Dedifferentiated amniotic fluid mesenchymal stem cell (primary cell): ENCODE data around the gene TRAPPC8.
"Not testable (repeated sequence)": the region's sequence is repeated elsewhere in the genome, so short reads cannot be mapped to it uniquely, and the experiment has no call there.

Experiments
- DNase-seq: peaks from one replicate; pipeline ENCODE4 v3.0.0-alpha.2; 2016; ENCODE audit errors: extremely low spot score

Gene TRAPPC8

GRCh38 chr18:31942999-31943877 lies at the start of gene TRAPPC8:
TRAPPC8 (minus strand) TSS chr18:31943128; CDS start chr18:31942764, 364 bp downstream.
- peak; percentile 99 for DNase-seq

- no peak for DNase-seq
Observed at GRCh38 chr18:31990823-31991222, 47.9 kb upstream of the TRAPPC8 start.

DNA sequence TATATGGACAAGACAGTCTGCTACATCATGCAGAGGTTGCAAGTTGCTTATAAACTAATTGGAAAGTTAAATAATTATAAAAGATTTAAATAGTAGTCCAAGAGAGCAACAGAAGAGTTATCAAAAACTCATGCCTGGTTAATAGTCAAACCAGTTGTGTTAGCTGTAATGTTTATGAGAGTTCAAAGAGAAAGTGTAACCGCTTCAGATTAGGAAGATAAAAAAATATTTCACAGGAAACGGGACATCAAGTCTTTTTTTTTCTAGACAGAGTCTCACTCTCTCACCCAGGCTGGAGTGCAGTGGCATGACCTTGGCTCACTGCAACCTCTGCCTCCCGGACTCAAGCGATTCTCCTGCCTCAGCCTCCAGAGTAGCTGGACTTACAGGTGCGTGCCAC lies 41.0 kb upstream of the TRAPPC8 start:
- no peak for DNase-seq

GRCh38 chr18:31983020-31983419 lies 40.1 kb upstream of the TRAPPC8 start:
- DNase-seq: no peak

- no peak for DNase-seq
Observed at GRCh38 chr18:31980863-31981262, 37.9 kb upstream of the TRAPPC8 start.

GRCh38 chr18:31979714-31980113 lies 36.8 kb upstream of the TRAPPC8 start:
- no peak for DNase-seq

DNA sequence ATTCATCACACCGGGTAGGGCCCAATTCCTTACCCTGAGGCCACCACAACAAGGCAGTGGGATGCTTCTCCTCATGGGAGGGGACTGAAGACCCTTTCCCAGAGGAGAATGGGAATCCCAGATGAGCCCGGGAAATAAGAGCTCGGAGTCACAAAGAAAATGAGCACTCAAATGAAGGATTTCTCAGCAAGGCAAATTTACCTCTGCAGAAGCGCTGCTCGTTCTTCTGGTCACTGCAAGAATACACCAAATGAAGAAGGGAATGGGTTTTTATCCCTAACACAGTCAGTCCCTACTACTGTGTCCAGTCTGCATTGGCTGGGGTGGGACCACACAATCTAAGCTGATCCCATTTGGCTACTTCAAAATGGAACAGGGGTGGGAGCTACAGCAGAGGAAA lies 35.7 kb upstream of the TRAPPC8 start:
- no peak for DNase-seq

- no peak for DNase-seq
Observed at GRCh38 chr18:31977270-31977872, 34.4 kb upstream of the TRAPPC8 start.

- DNase-seq: no peak
Observed at GRCh38 chr18:31976242-31976641, 33.3 kb upstream of the TRAPPC8 start.

GRCh38 chr18:31973929-31974546 lies 31.1 kb upstream of the TRAPPC8 start:
- no peak for DNase-seq

DNA sequence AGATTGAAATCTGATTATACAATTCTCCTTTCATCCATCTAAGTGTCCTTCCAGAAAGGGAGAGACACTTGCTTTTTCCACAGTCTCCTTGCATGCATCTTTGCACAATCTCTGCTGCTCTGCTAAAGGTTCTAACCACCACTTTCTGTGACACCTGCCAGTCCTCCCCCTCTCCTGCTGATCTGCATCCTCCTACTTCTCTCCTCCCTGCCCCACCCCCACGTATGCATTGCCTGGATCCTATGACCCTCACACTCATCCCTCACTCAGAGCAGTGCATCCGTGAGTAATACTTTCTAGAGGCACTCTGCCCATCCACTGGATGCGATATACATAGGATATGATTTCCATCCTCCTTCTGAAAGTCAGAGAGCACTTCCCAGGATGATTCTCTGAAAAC lies 27.7 kb upstream of the TRAPPC8 start:
- no peak for DNase-seq

- DNase-seq: no peak
Observed at GRCh38 chr18:31965316-31965970, 22.5 kb upstream of the TRAPPC8 start.

DNA sequence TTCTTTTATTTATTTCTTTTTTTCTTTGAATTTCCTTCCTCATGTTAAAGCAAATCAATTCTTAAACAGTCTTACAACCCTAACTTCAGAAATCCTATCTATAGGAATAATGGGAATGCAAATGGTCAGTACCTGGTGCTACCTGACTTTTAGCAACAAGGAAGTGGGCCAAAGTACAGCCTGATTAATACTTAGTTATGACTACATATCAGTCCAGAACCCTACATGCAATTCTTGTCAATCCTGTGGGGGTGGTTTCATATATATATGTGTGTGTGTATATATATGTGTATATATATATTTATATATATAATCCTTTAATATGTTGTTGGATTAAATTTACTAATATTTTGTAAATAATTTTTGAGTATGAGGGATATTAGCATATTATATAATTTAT lies 14.8 kb upstream of the TRAPPC8 start:
- DNase-seq: no peak

DNA sequence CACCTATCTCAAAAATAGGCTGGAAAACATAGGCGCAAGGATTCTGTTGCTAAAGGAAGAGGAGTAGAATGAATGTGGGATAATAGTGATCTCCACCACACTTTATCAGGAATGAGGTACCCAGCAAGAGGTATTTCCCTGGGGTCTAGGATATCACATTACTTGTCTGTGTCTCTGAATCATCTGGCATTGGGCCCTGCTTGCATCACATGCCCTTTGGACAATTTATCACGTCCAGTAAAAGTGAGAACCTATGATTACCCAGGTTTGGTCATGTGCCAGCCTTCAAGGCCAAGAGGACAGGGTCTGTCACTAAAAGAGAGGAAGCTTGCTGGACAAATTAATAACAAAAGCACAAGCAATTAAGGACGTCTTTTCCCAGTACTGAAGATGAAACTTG lies 11.4 kb upstream of the TRAPPC8 start:
- DNase-seq: no peak

- not testable (repeated sequence) for DNase-seq
Observed at GRCh38 chr18:31953699-31954098, 10.8 kb upstream of the TRAPPC8 start.

GRCh38 chr18:31952223-31952622 lies 9.3 kb upstream of the TRAPPC8 start:
- no peak for DNase-seq

- no peak for DNase-seq
Observed at GRCh38 chr18:31950583-31950982, 7.7 kb upstream of the TRAPPC8 start.

DNA sequence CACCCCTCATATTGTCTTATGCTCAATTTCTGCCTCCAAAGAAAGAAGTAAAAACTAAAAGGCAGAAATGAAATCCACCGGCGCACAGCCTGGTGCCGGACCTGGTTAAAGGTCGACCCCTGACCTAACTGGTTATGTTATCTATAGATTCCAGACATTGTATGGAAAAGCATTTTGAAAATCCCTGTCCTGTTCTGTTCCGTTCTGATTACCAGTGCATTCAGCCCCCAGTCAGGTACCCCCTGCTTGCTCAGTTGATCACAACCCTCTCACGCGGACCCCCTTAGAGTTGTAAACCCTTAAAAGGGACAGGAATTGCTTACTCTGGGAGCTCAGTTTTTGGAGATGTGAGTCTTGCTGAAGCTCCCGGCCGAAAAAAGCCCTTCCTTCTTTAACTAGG lies 5.4 kb upstream of the TRAPPC8 start:
- DNase-seq: not testable (repeated sequence)

DNA sequence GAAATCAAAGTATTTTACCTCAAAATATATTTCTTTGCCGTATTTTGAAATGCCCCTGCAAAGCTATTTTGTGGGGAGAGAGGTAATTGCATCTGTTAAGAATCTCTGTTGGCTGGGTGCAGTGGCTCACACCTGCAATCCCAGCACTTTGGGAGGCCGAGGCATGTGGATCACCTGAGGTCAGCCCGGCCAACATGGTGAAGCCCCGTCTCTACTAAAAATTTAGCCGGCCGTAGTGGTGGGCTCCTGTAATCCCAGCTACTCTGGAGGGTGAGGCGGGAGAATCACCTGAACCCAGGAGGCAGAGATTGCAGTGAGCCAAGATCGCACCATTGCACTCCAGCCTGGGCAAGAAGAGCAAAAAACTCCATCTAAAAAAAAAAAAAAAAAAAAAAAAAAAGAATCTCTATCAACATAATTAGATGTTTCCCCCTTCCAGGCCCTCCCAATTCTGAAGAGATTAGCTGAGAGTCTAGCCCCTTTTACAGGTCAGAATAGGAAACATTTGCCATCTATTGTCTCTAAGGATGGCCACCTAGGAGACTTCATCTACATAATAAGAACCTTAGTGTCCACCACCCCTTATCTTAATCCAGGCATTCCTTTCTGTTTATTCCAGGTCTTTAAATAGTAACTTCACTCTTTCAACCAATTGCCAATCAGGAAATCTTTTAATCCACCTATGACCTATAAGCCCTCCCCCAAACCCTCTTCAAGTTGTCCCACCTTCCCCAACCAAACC lies 3.5 kb upstream of the TRAPPC8 start:
- DNase-seq: no peak

DNA sequence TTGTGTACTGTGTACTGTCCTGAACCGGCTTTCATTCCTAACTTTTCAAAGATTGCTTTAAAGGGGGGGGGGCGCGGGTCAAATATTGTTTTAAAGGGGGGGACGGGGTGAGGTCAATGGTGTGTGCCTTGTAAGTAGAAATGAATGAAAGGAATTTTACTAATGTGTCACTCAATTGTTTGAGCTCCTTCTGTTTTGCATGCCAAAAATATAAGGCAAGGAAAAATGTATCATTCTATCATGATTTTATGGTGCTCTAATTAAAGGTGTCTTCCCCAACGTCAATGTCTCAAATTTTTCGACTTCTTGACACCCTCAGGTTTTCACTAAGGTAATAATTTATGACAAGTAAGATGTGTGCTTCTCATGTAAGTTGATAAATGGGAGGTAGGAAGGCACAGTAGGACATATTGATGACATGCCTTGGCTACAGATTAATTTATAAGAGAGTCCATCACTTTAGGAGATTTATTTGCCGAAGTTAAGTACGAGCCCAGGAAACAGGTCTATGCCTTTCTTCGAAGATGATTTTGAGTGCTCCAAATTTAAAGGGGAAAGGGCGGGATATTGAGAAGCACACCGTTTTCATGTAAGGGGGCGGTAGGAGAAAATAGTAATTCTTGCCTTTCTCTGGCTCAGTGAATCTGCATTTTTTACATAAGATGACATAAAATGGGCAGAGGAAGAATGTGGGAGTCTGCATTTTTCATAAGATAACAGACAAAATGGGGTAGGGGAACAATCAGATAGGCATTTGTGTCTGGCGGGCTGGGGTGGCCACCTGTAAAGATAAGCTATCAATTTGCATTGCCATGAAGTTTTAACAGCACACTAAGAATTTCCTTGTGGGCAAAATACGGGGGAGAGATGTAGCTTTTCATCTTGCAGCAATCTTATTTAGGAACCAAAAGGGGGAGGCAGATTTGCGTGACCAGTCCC lies 1.2 kb upstream of the TRAPPC8 start:
- no peak for DNase-seq
